ENCODE results near the gene IL17A. TPM values are rescaled to one million over a fixed set of nuclear protein-coding genes. Genes with fewer than 3 reads are reported as not detected.

The IL17A gene
- total and polyA plus RNA-seq, 8 donors: not detected

DNA sequence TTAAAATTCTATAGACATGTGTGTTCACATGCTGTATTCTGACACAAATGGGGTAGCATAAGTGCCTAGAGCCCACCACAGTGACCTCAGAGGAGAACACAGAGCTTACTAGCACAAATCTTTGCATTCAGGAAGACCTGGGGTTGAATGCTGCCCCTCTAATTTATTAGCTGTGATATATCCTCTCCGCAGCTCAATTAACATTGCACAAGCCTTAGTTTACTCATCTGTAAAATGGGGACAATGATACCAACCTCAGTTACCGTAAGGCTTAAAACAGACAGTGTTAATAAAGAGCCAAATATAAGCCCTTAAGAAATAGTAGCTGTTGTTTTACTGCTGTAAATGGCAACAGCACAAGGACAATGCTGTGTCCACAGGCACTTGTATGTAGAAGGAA, 36.2 kb upstream of the IL17A start:
- intact Hi-C loops (cut with DNase I): no loop called here
- no peak for ATAC-seq
- no peak overlapping the region for H3K4me3 ChIP-seq
- no peaks in the 10 kb centered on the region for H3K36me3 ChIP-seq
- TF ChIP-seq, protein P1, sequence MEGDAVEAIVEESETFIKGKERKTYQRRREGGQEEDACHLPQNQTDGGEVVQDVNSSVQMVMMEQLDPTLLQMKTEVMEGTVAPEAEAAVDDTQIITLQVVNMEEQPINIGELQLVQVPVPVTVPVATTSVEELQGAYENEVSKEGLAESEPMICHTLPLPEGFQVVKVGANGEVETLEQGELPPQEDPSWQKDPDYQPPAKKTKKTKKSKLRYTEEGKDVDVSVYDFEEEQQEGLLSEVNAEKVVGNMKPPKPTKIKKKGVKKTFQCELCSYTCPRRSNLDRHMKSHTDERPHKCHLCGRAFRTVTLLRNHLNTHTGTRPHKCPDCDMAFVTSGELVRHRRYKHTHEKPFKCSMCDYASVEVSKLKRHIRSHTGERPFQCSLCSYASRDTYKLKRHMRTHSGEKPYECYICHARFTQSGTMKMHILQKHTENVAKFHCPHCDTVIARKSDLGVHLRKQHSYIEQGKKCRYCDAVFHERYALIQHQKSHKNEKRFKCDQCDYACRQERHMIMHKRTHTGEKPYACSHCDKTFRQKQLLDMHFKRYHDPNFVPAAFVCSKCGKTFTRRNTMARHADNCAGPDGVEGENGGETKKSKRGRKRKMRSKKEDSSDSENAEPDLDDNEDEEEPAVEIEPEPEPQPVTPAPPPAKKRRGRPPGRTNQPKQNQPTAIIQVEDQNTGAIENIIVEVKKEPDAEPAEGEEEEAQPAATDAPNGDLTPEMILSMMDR (IDR thresholded peaks at IDR 0.05): no peak
- WGBS, 2 donors: 85 to 90% methylated on average over 2 of the region's 2 CpGs
- no peaks in the 10 kb centered on the region for H3K9me3 ChIP-seq
- DNase-seq: no peak
- no peaks in the 10 kb centered on the region for H3K27me3 ChIP-seq
- FAIRE-seq: no peak
- no peak overlapping the region for H3K27ac ChIP-seq
- no peaks in the 10 kb centered on the region for H3K4me1 ChIP-seq

DNA sequence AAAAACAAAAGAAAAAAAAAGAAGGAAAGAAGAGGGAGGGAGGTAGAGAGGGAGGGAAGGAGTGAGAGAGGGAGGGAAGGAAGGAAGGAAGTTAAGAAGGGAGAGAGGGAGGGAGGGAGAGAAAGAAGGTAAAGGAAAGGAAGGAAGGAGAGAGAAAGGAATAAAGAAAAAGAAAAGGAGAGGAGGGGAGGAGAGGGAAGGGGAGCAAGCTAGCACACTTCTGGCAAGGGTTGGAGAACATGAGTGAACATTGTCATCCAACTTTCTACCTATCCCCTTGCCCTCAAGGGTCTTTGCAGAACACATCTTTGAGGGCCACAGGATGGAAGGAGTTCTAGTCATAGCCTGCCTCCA, 34.1 kb upstream of the IL17A start:
- no peak overlapping the region for H3K27ac ChIP-seq
- no peak overlapping the region for H3K4me3 ChIP-seq
- intact Hi-C loops (cut with DNase I): no loop called here
- H3K4me1 ChIP-seq: no peaks in the 10 kb centered on the region
- H3K36me3 ChIP-seq: no peaks in the 10 kb centered on the region
- TF ChIP-seq, protein P1 (IDR thresholded peaks at IDR 0.05): no peak
- H3K27me3 ChIP-seq: no peaks in the 10 kb centered on the region
- no peaks in the 10 kb centered on the region for H3K9me3 ChIP-seq
- FAIRE-seq (no peak), DNase-seq (no peak), ATAC-seq (no peak)

DNA sequence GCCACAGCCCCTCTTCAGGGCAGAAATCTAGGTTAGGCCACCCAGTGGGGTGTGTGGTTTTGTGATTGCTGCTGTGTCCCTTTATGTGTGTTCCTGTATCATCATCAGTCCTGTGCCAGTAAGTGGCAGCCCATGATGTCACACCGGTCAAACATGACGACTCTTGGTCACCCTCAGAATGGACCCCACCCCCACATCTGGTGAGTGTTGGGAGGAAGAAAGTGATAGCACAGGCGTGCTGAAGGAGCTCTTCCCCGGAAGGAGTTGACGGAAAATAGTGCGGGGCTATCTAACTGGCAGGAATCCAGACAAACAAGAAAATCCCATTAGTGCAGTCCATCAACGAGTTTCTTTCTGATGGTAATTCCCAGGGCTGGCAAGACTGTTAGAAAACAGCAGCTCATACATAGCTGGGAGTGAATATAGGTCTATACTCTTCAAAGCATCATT, 33.4 kb upstream of the IL17A start:
- intact Hi-C loops (cut with DNase I): no loop called here
- Histone ChIP-seq H3K36me3 (no peaks in the 10 kb centered on the region), H3K4me3 (no peak overlapping the region), H3K27me3 (no peaks in the 10 kb centered on the region), H3K9me3 (no peaks in the 10 kb centered on the region), H3K27ac (no peak overlapping the region), H3K4me1 (no peaks in the 10 kb centered on the region)
- no peak for ATAC-seq
- no peak for DNase-seq
- TF ChIP-seq, protein P1 (IDR thresholded peaks at IDR 0.05): no peak
- FAIRE-seq: no peak
- 31 to 34% methylated on average over 7 of the region's 7 CpGs for WGBS, 2 donors

DNA sequence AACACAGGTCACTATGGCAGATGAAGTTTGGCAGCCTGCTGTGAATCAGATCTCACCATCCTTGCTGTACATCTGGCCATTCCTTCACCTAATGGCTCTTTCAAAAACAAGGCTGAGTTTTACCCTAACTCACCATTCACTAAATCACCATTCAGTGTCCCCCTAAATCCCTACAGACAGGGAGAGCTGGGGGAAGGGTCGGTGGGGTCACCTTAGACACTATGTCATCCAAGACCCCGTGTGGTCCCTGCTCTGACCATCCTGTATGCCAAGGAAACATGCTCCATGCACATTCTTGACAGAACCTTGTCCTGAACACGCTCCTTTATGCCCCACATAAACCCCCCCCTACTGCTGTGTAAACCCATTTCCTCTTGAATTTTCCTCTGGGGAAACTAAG, 31.8 kb upstream of the IL17A start:
- intact Hi-C loops (cut with DNase I): no loop called here
- TF ChIP-seq, protein P1 (IDR thresholded peaks at IDR 0.05): no peak
- no peak for FAIRE-seq

DNA sequence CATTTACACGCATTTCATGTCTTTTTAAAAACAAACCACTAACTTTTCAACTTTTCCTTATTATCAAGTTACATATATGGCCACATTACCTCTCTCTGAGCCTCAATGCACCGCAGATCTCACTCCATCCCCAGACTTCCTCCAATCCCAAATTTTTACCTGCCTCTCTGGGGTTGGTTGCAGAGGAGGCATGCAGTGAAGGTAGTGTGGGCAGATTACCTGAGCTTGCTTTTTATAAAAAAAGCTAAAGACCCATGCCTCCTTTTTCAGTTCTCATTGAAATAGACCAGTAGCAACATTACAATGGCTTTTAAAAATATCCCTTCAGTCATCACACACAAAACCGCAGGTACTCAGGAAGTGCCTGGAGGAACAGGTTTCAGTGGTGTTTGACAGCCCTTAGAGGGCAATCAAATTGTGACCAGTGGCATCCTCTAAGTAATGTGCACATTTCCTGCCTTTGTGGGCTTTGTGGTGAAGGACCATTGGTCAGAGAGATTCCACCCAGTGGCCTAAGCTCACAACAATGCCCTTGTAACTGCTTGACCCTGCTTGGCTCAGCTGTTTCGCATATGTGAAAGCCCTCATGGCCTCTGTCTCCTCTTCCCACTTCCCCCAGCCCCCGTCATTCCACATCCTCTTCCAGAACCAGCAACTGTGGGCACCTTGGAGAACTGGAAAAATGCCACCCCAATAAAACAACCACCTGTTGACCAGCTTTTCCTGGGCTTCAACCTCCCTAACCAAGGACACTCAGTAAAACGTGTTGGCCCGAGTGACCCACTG, 30.2 kb upstream of the IL17A start:
- TF ChIP-seq, protein P1 (IDR thresholded peaks at IDR 0.05): no peak
- H3K4me3 ChIP-seq: no peak overlapping the region
- H3K27ac ChIP-seq: no peak overlapping the region
- 54 to 62% methylated on average over 7 of the region's 7 CpGs for WGBS, 2 donors
- no peak for DNase-seq
- H3K4me1 ChIP-seq: no peaks in the 10 kb centered on the region
- H3K36me3 ChIP-seq: no peaks in the 10 kb centered on the region
- no peaks in the 10 kb centered on the region for H3K9me3 ChIP-seq
- intact Hi-C loops (cut with DNase I): no loop called here
- no peak for FAIRE-seq
- ATAC-seq: no peak
- H3K27me3 ChIP-seq: no peaks in the 10 kb centered on the region

More for the DNA sequence above, 31.8 kb upstream of the IL17A start:
- H3K9me3 ChIP-seq: no peaks in the 10 kb centered on the region
- H3K4me1 ChIP-seq: no peaks in the 10 kb centered on the region
- H3K36me3 ChIP-seq: no peaks in the 10 kb centered on the region
- H3K4me3 ChIP-seq: no peak overlapping the region
- 60 to 62% methylated on average over 3 of the region's 3 CpGs for WGBS, 2 donors
- no peak overlapping the region for H3K27ac ChIP-seq
- no peaks in the 10 kb centered on the region for H3K27me3 ChIP-seq
- DNase-seq (no peak), ATAC-seq (no peak)
